HEK293T (cell line): Measurements from ENCODE around the gene MOCS1.

Source experiments
- CTCF ChIA-PET: fragments of 350-600 bp; formaldehyde crosslinking; extraction: SDS; loops from one replicate; lab custom pipeline; 2021; ENCODE audit warnings: antibody characterized with exemption, inconsistent platforms; lab: Yijun Ruan, JAX
- POLR2A ChIA-PET: fragments of 350-600 bp; formaldehyde crosslinking; extraction: SDS; loops from one replicate; lab custom pipeline; 2020; ENCODE audit warnings: antibody characterized with exemption, inconsistent platforms; lab: Yijun Ruan, JAX
- DNase-seq: peaks from one replicate; pipeline ENCODE4 v3.0.0; 2012; ENCODE audit warnings: mixed read lengths; ENCODE audit errors: extremely low spot score
- ARNT ChIP-seq: fragments of 450-650 bp; IDR thresholded peaks from 2 replicates; pipeline ENCODE4 v1.6.1; 2017; ENCODE audit warnings: mild to moderate bottlenecking
- BHLHE40 ChIP-seq: fragments of 450-650 bp; IDR thresholded peaks from 2 replicates; pipeline ENCODE4 v1.6.1; 2016; ENCODE audit warnings: mild to moderate bottlenecking, moderate library complexity, borderline replicate concordance
- CTBP1 ChIP-seq: fragments of 450-650 bp; IDR thresholded peaks from 2 replicates; pipeline ENCODE4 v1.6.1; 2016; ENCODE audit warnings: borderline replicate concordance
- ELF4 ChIP-seq: fragments of 450-650 bp; IDR thresholded peaks from 2 replicates; pipeline ENCODE4 v1.6.1; 2017; ENCODE audit warnings: antibody characterized with exemption
- FOXA1 ChIP-seq: fragments of 450-650 bp; IDR thresholded peaks from 2 replicates; pipeline ENCODE4 v1.6.1; 2016; ENCODE audit warnings: mild to moderate bottlenecking
- FOXK2 ChIP-seq: fragments of 450-650 bp; IDR thresholded peaks from 2 replicates; pipeline ENCODE4 v1.6.1; 2016; ENCODE audit warnings: mild to moderate bottlenecking
- FOXM1 ChIP-seq: fragments of 450-650 bp; IDR thresholded peaks from 2 replicates; pipeline ENCODE4 v1.6.1; 2017; ENCODE audit warnings: mild to moderate bottlenecking, borderline replicate concordance
- HDGF ChIP-seq: fragments of 450-650 bp; IDR thresholded peaks from 2 replicates; pipeline ENCODE4 v1.6.1; 2017; ENCODE audit warnings: antibody characterized with exemption, borderline replicate concordance
- L3MBTL2 ChIP-seq: fragments of 450-650 bp; conservative IDR thresholded peaks from 2 replicates; pipeline ENCODE4 v1.6.1; 2016; ENCODE audit warnings: mild to moderate bottlenecking
- LEF1 ChIP-seq: fragments of 450-650 bp; IDR thresholded peaks from 2 replicates; pipeline ENCODE4 v1.6.1; 2017; ENCODE audit warnings: mild to moderate bottlenecking, borderline replicate concordance
- NFRKB ChIP-seq: fragments of 450-650 bp; IDR thresholded peaks from 2 replicates; pipeline ENCODE4 v1.6.1; 2016; ENCODE audit warnings: mild to moderate bottlenecking, moderate library complexity
- PKNOX1 ChIP-seq: fragments of 450-650 bp; IDR thresholded peaks from 2 replicates; pipeline ENCODE4 v1.6.1; 2016
- SP1 ChIP-seq: fragments of 450-650 bp; IDR thresholded peaks from 2 replicates; pipeline ENCODE4 v1.6.1; 2017
- SUZ12 ChIP-seq: fragments of 450-650 bp; IDR thresholded peaks from 2 replicates; pipeline ENCODE4 v1.6.1; 2016; ENCODE audit warnings: mild to moderate bottlenecking
- TARDBP ChIP-seq: fragments of 450-650 bp; IDR thresholded peaks from 2 replicates; pipeline ENCODE4 v1.6.1; 2016
- ZNF384 ChIP-seq: fragments of 450-650 bp; IDR thresholded peaks from 2 replicates; pipeline ENCODE4 v1.6.1; 2016

Gene MOCS1

GRCh38 chr6:39903656-39904055 lies 30.6 kb downstream of the MOCS1 start:
- ChIA-PET POLR2A (no interaction called here), CTCF (no interaction called here)
- TF ChIP-seq L3MBTL2: no peak
- TF ChIP-seq HDGF: no peak
- no peak for TF ChIP-seq FOXA1
- no peak for TF ChIP-seq ELF4
- TF ChIP-seq SUZ12: no peak
- no peak for TF ChIP-seq PKNOX1
- TF ChIP-seq TARDBP: no peak
- TF ChIP-seq LEF1: no peak
- no peak for TF ChIP-seq NFRKB
- no peak for TF ChIP-seq ARNT
- no peak for TF ChIP-seq BHLHE40
- no peak for TF ChIP-seq CTBP1
- TF ChIP-seq FOXM1: no peak
- TF ChIP-seq SP1: no peak
- no peak for TF ChIP-seq FOXK2
- TF ChIP-seq ZNF384: no peak
- no peak for DNase-seq

- CTCF ChIA-PET: no interaction called here
- POLR2A ChIA-PET: no interaction called here
These were observed 31.3 kb downstream of the MOCS1 start for GRCh38 chr6:39902786-39903465.

GRCh38 chr6:39902136-39902535 lies 32.1 kb downstream of the MOCS1 start:
- CTCF ChIA-PET: no interaction called here
- POLR2A ChIA-PET: no interaction called here
- DNase-seq: no peak
- TF ChIP-seq ZNF384 (no peak), FOXM1 (no peak), PKNOX1 (no peak), FOXK2 (no peak), TARDBP (no peak), SP1 (no peak)

More at GRCh38 chr6:39902786-39903465, 31.3 kb downstream of the MOCS1 start:
- TF ChIP-seq ELF4 (no peak), BHLHE40 (no peak), LEF1 (no peak), PKNOX1 (no peak), FOXM1 (no peak), SP1 (no peak), TARDBP (no peak), FOXA1 (no peak), NFRKB (no peak), SUZ12 (no peak), CTBP1 (no peak)
- no peak for DNase-seq

- no peak for DNase-seq
- TF ChIP-seq FOXK2: no peak
- no peak for TF ChIP-seq BHLHE40
- TF ChIP-seq CTBP1: no peak
- TF ChIP-seq NFRKB: no peak
- no peak for TF ChIP-seq LEF1
- TF ChIP-seq PKNOX1: no peak
- TF ChIP-seq L3MBTL2: no peak
- TF ChIP-seq ARNT: no peak
- TF ChIP-seq ZNF384: no peak
- TF ChIP-seq HDGF: no peak
- TF ChIP-seq FOXA1: no peak
- no peak for TF ChIP-seq TARDBP
- no peak for TF ChIP-seq SUZ12
- TF ChIP-seq SP1: no peak
- TF ChIP-seq ELF4: no peak
- TF ChIP-seq FOXM1: no peak
- POLR2A ChIA-PET: no interaction called here
- CTCF ChIA-PET: no interaction called here
These were observed 32.6 kb downstream of the MOCS1 start for GRCh38 chr6:39901670-39902069.

- ChIA-PET POLR2A (no interaction called here), CTCF (no interaction called here)
- TF ChIP-seq HDGF (no peak), ARNT (no peak)
- no peak for DNase-seq
These were observed 33.1 kb downstream of the MOCS1 start for GRCh38 chr6:39901116-39901655.
